Epidermal melanocyte (primary cell): Measurements from ENCODE around the gene UNC5A.
"Not testable (repeated sequence)": the region's sequence is repeated elsewhere in the genome, so short reads cannot be mapped to it uniquely, and the experiment has no call there.

Source experiments
- DNase-seq: peaks from one replicate; pipeline ENCODE4 v3.0.0; 2011; ENCODE audit warnings: low spot score; ENCODE audit not compliant: insufficient read length

Gene UNC5A

GRCh38 chr5:176862330-176862995 is 52.1 kb downstream of the UNC5A start:
- DNase-seq: no peak

GRCh38 chr5:176863041-176863764 is 52.8 kb downstream of the UNC5A start:
- DNase-seq: no peak

DNA sequence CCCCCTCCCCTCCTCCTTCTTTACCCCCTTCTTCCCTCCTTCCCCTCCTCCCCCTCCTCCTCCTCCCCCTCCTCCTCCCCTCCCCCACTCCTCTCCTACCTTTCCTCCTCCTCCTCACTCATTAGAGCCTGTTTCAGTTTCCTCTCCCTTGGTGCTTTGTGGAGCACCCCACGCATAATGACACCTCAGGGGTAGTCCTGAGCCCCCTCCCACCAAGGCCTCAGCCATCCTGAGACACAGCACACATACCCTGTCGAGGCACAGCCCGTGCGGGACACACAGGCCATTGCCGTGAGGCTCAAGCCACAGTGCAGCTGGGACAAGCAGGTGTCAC is 53.4 kb downstream of the UNC5A start:
- no peak for DNase-seq

DNA sequence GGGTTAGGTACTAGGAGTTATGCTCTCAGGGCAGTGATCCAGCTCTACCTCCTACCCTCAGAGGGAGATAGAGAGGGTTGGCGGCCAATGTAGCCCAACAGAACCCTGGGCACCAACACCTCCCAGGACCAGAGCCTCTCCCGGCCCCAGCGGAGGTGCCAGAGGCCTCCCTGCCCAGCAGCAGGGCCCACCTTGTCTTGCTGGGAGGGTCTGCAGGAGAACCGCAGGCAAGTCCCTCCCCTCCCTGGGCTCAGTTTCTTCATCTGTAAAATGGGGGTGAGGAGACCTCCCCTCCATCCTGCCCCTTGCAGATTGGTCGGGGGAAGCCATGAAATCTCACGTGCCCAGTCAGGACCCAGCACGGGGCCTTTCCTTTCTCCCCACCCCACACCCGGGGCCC is 54.4 kb downstream of the UNC5A start:
- no peak for DNase-seq

DNA sequence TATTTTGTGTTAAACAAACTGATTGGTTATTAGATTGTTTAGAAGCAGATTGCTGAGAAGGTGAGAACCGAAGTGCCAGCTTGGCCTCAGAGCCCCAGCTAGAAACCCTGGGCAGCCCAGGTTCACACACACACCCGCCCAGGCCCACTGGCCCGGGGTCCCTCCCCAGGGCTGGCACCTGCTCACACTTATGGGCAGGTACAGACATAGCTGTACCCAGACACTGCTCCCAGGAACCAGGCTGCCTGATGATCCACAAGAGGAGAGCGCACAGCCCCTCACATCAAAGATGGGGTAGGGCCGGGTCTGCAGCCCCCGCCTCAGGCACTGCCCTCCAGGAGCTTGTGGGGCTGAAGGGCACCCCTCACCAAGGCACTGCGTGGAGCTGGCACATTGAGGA is 55.6 kb downstream of the UNC5A start:
- DNase-seq: no peak

DNA sequence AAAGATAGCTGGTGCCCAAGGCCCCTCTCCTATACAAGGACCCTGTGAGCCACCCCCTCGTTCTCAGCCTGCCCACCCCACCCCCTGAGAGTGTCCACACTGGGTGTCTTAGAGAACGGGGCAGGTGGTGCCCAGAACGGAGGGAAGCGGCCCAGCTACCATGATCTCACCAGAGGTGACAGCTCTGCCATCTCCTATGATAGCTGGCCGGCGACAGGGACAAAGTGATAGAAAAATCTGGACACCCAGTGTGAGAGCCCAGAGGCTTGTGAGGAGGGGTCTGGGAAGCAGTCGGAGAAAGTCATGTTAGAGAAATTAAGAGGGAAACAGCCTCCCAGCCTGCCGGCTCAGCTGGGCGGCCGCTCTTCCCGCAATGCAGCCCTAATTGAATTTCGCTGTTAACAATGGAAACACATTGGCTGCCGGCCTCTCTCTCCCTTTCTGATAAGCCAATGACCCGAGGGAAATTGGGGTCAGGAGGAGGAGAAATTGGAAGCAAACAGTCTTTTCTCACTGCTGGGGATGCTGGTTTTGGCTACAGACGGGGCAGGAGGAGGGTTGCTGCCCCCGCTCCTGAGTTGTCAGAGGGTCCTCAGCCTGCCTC is 56.5 kb downstream of the UNC5A start:
- no peak for DNase-seq

GRCh38 chr5:176868126-176868525 is 57.8 kb downstream of the UNC5A start:
- DNase-seq: no peak

GRCh38 chr5:176868731-176869130 is 58.4 kb downstream of the UNC5A start:
- no peak for DNase-seq

- DNase-seq: no peak
Observed at GRCh38 chr5:176869501-176870109, 59.2 kb downstream of the UNC5A start.

GRCh38 chr5:176870110-176870591 is 59.8 kb downstream of the UNC5A start:
- DNase-seq: no peak

- DNase-seq: not testable (repeated sequence)
Observed at GRCh38 chr5:176870644-176871043, 60.3 kb downstream of the UNC5A start.

DNA sequence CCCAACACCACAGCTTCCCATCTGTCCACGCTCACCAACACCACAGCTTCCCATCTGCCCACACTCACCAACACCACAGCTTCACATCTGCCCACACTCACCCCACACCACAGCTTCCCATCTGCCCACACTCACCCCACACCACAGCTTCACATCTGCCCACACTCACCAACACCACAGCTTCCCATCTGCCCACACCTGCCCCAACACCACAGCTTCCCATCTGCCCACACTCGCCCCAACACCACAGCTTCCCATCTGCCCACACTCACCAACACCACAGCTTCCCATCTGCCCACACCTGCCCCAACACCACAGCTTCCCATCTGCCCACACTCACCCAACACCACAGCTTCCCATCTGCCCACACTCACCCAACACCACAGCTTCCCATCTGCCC is 62.2 kb downstream of the UNC5A start:
- not testable (repeated sequence) for DNase-seq

DNA sequence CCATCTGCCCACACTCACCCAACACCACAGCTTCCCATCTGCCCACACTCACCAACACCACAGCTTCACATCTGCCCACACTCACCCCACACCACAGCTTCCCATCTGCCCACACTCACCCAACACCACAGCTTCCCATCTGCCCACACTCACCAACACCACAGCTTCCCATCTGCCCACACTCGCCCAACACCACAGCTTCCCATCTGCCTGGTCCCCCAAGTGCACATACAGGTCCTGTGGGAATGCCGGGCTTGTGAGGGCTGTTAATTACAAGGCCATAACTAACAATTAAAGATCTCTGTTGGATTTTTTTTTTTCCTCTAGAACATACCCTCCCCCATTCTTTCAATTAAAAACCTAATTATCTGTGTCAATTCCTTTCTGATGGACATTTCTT is 62.7 kb downstream of the UNC5A start:
- not testable (repeated sequence) for DNase-seq

- DNase-seq: no peak
Observed at GRCh38 chr5:176873541-176874172, 63.3 kb downstream of the UNC5A start.

DNA sequence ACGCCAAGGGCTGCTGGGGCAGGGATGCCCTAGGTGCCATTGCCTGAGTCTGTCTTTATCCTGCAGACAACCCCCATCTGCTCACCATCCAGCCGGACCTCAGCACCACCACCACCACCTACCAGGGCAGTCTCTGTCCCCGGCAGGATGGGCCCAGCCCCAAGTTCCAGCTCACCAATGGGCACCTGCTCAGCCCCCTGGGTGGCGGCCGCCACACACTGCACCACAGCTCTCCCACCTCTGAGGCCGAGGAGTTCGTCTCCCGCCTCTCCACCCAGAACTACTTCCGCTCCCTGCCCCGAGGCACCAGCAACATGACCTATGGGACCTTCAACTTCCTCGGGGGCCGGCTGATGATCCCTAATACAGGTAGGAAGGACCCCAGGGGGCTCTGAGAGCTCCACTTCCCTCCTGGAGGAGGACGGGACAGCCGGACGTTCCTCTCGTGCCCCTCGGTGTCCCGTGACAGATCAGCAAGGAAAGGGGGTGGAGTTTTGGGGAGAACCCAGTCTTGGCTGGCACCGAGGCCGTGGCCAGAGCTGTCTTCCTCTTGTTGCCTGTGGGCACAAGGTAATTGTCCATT is 63.9 kb downstream of the UNC5A start:
- DNase-seq: no peak

- no peak for DNase-seq
Observed at GRCh38 chr5:176875014-176875550, 64.7 kb downstream of the UNC5A start.

GRCh38 chr5:176875783-176876505 is 65.6 kb downstream of the UNC5A start:
- DNase-seq: no peak

DNA sequence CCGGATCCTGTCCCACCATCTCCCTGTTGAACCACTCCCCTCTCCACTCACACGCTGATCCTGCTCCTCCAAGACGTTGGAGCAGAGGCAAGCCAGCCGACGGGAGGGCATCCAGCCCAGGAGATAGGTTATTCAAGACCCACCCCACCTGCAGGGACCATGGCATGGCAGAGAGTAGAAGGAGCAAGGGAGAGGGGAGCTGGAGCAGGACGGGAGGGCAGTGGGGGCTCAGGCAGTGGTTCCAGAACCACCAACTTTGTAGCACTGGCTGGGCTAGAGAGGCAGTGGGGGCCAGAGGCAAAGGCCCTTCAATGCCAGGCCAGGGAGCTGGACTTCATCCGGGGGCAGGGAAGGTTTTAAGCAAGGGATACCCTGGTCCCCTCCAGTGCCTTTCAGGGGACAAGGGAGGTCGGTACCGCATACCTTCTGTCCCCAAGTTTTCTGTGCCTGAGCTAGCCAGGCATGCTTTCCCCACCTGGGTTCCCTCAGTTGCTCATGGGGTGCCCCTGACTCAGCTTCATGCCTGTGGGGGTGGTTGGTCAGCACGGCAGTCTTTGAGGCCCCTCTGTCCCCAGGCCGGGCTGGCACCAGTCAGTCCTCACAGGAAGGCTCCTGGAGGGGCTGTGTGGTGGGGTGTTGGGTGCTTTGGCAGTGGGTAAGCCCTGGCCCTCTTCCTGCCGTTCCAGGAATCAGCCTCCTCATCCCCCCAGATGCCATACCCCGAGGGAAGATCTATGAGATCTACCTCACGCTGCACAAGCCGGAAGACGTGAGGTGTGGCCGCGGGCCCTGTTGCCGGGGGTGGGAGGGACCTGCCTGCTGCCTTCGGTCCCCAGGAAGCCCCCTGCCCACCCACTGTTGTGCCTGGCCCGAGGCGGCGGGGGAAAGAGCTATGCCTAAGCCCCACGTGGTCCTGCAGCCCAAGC is 66.4 kb downstream of the UNC5A start:
- no peak for DNase-seq

DNA sequence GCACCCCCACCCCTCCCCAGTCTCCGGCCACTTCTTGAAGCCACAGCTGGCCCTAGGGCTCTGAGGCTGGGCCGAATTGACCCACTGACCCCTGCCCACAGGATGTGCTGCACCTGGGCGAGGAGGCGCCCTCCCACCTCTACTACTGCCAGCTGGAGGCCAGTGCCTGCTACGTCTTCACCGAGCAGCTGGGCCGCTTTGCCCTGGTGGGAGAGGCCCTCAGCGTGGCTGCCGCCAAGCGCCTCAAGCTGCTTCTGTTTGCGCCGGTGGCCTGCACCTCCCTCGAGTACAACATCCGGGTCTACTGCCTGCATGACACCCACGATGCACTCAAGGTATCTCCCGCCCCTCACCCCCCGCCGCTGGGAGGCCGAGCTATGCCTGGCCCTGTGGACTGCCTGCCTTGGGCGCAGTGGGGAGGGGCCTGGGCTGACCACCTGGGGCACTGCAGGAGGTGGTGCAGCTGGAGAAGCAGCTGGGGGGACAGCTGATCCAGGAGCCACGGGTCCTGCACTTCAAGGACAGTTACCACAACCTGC is 67.5 kb downstream of the UNC5A start:
- DNase-seq: no peak
